ENCODE data around the gene OSGIN1.

DNA sequence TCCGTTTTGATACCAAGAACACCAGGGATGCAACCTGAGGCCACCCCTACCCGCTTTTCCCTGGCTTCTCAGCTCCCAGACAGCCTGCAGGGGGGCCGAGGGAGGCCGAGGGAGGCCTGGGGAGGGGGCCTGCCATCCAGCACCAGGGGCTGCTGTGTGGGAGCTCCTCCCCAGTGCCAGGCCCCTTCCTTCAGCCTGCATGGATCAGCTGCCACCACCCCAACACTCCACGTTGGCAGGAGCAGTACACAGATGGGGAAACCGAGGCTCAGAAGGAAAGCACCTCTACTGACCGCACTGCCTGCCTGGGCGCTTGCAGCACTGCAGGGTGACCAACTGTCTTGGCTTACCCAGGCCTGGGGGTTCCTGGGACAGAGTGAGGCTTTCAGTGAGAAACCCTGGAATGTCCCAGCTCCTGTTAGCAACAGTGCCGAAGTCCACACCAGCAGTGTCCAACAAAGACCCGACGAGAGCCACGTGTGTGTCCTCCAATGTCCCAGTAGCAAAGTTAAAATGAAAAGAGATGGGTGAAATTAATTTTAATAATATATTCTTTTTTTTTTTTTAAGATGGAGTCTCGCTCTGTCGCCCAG is 5.3 kb upstream of the OSGIN1 start:
- TF ChIP-seq, protein P1, sequence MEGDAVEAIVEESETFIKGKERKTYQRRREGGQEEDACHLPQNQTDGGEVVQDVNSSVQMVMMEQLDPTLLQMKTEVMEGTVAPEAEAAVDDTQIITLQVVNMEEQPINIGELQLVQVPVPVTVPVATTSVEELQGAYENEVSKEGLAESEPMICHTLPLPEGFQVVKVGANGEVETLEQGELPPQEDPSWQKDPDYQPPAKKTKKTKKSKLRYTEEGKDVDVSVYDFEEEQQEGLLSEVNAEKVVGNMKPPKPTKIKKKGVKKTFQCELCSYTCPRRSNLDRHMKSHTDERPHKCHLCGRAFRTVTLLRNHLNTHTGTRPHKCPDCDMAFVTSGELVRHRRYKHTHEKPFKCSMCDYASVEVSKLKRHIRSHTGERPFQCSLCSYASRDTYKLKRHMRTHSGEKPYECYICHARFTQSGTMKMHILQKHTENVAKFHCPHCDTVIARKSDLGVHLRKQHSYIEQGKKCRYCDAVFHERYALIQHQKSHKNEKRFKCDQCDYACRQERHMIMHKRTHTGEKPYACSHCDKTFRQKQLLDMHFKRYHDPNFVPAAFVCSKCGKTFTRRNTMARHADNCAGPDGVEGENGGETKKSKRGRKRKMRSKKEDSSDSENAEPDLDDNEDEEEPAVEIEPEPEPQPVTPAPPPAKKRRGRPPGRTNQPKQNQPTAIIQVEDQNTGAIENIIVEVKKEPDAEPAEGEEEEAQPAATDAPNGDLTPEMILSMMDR (IDR thresholded peaks at IDR 0.05; ENCODE audit: poor library complexity, severe bottlenecking), result no peak
- TF ChIP-seq RAD21 (conservative IDR thresholded peaks at IDR 0.05) (no peak), EZH2 (IDR thresholded peaks at IDR 0.05; ENCODE audit: borderline replicate concordance, insufficient read depth, low read length, poor library complexity, severe bottlenecking) (no peak), POLR2AphosphoS5 (IDR thresholded peaks at IDR 0.05) (no peak)
- TF ChIP-seq, protein P2, sequence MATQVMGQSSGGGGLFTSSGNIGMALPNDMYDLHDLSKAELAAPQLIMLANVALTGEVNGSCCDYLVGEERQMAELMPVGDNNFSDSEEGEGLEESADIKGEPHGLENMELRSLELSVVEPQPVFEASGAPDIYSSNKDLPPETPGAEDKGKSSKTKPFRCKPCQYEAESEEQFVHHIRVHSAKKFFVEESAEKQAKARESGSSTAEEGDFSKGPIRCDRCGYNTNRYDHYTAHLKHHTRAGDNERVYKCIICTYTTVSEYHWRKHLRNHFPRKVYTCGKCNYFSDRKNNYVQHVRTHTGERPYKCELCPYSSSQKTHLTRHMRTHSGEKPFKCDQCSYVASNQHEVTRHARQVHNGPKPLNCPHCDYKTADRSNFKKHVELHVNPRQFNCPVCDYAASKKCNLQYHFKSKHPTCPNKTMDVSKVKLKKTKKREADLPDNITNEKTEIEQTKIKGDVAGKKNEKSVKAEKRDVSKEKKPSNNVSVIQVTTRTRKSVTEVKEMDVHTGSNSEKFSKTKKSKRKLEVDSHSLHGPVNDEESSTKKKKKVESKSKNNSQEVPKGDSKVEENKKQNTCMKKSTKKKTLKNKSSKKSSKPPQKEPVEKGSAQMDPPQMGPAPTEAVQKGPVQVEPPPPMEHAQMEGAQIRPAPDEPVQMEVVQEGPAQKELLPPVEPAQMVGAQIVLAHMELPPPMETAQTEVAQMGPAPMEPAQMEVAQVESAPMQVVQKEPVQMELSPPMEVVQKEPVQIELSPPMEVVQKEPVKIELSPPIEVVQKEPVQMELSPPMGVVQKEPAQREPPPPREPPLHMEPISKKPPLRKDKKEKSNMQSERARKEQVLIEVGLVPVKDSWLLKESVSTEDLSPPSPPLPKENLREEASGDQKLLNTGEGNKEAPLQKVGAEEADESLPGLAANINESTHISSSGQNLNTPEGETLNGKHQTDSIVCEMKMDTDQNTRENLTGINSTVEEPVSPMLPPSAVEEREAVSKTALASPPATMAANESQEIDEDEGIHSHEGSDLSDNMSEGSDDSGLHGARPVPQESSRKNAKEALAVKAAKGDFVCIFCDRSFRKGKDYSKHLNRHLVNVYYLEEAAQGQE (IDR thresholded peaks at IDR 0.05; ENCODE audit: borderline replicate concordance), result no peak
